NCI-H1048 (cell line): ENCODE results near the gene STAT4.

Experiments
- DNase-seq: peaks from one replicate; lab custom pipeline; 2025; lab: John Stamatoyannopoulos, UW

STAT4 gene

GRCh38 chr2:191144217-191144616 is 6.6 kb downstream of the STAT4 start:
- DNase-seq = no peak

DNA sequence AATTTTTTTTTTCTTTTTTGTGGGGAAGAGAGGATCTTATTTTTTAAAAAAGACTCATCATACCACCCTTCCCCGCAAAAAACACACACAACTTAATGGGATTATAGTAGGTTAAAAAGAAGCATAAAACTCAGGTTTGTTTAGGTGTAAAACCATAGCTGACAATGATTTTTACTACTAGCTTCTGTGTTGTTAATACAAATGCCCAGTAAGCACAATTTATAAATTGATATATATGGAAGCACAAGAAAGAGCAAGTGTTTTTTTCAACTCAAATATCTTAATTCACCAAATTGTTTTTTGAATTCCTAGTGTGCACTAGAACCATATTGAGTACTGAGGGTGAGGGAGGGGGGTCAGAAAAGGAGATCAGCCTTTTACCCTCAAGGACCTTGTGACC is 7.0 kb downstream of the STAT4 start:
- DNase-seq = no peak

GRCh38 chr2:191128911-191129304 is 21.9 kb downstream of the STAT4 start:
- DNase-seq = no peak

GRCh38 chr2:191128172-191128910 is 22.5 kb downstream of the STAT4 start:
- no peak for DNase-seq

- no peak for DNase-seq
These were observed 23.6 kb downstream of the STAT4 start for GRCh38 chr2:191127235-191127634.

GRCh38 chr2:191126386-191127085 is 24.3 kb downstream of the STAT4 start:
- no peak for DNase-seq

GRCh38 chr2:191125646-191126045 is 25.1 kb downstream of the STAT4 start:
- no peak for DNase-seq

DNA sequence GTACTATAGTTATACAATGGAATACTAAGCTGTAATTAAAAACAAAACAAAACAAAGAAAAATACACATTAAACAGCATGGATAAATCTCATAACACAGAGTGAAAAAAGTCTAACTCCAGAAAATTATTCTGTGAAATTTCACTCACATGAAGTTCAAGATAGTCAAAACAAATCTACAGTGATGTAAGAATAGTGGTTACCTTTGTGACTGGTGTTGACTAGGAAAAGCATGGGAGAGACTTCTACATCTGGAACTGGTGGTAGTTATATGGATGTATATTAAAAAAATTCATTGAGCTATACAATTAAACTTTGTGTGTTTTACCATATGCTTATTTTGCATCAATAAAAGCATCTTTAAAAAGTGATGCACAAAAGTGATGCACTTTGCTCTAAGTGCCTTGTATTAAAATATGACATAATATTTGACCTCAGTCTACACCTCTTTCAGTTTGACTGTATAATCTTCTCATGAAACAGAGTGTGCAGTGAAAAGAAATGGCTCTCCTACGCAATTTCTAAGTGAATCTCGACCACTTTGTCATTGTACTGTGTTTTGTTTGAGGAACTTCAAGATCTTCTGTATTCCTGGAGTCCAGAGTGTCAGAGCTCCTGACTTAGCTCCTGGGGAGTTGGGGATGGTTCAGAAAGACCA is 28.0 kb downstream of the STAT4 start:
- no peak for DNase-seq

GRCh38 chr2:191117341-191117740 is 33.5 kb downstream of the STAT4 start:
- DNase-seq = no peak

GRCh38 chr2:191115804-191116203 is 35.0 kb downstream of the STAT4 start:
- DNase-seq = no peak

DNA sequence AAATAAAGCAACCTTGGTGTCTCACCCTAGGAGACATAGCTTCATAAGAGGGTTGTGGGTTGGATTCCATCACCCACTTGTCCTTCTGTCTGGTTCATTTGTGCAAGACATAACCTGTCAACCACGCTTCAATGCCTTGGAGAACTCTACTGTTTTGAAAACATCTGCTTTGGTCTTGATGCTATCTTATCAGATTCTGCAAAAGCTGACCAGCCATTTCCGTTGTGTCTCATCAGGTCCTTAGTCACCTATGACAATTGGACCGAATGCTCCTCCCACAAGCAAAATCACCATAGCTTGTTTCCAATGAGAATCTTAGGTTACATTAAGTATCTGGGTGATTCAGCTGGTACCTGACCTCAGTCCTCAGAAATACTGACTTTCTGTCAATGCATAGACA is 35.4 kb downstream of the STAT4 start:
- DNase-seq = no peak

- no peak for DNase-seq
These were observed 36.3 kb downstream of the STAT4 start for GRCh38 chr2:191114403-191114886.

- no peak for DNase-seq
These were observed 37.0 kb downstream of the STAT4 start for GRCh38 chr2:191113761-191114160.

- no peak for DNase-seq
These were observed 38.3 kb downstream of the STAT4 start for GRCh38 chr2:191112448-191112901.

- no peak for DNase-seq
These were observed 40.9 kb downstream of the STAT4 start for GRCh38 chr2:191109888-191110287.

DNA sequence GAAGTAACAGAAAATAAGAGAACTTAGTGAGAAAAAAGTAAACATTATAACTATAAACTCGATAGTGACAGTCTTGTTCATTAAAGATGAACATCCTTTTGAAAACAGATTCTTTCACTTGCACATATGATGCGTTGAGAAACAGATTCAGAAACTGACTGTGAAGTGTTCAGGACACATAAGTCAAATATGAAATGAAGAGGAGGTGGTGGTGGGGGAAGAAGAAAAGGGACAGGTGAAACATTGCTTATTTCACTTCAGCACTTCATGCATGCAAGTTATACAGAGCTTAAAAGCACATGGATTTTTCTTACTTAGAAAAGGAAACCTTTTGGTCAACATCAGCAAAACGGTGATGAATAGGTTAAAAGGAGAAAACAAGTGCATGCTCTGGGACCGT is 42.5 kb downstream of the STAT4 start:
- no peak for DNase-seq

DNA sequence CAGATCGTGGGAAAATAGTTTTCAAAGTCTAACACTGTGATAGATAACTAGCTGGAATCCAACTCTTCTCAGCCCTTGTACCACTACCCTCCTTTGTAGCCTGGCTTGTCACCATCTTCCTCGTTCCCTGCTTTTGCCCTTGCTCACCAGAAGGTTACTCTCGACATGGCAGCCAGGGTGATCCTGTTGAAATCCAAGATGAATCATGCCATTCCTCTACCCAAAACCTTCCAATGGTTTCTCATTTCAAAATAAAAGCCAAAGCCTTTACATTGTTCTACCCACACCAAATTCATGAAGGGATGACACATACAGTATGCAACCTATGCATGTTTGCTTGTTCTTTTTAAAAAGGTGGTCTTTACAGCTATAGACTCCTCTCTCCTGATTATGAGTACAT is 45.7 kb downstream of the STAT4 start:
- no peak for DNase-seq

DNA sequence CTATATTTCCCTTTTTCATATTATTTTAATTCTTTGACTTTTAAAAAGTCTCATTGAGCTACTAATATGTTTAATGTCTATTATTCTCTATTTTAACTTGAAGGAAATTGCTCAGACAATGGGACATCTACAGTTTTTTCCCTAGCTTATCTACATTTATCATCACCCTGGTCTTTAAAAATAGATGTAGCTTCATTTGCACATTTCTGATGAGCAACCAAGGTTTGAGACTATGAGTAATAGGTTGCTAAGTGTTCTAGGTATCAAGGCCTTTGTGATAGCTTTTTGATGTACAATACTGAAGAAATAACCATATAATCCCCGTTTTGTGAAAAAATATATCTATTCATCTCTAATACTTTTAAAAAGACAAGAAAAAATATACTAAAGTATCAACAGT is 47.0 kb downstream of the STAT4 start:
- DNase-seq = no peak

DNA sequence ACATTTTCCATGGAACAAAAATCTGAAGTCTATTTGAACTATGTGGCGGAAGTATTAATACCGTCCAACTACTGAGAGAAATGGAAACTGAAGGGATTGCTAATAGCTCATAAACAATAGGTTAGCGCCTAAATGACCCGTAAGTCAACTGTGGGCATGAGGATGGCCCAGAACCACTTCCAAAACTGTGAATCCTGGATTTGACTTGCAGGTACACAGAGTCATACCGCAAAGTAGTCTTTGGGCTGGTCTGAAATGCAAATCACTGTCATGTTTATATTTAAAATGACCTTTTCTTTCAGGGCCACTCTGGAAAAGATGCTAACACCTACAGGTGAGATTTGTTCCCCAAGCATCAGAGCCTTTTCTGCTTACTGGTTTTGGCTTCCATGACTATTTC is 50.6 kb downstream of the STAT4 start:
- no peak for DNase-seq

DNA sequence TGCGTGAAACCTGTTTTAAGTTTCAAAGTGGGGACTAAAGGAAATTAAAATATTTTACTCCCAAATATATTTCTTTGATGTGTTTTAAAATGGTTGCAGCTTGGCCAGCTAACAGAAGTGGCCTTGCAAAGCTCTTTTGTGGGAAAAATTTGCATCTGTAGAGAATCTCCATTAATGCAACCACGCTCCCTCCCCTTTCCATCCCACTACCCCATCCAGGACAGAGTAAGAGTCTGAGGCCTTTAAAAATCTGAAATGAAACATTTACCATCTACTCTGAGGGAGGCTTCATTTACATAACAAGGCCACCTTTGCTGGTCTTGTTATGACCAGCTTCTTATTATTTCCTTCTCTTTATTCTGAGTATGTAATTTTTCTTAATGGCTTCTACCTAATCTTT is 63.5 kb downstream of the STAT4 start:
- no peak for DNase-seq

DNA sequence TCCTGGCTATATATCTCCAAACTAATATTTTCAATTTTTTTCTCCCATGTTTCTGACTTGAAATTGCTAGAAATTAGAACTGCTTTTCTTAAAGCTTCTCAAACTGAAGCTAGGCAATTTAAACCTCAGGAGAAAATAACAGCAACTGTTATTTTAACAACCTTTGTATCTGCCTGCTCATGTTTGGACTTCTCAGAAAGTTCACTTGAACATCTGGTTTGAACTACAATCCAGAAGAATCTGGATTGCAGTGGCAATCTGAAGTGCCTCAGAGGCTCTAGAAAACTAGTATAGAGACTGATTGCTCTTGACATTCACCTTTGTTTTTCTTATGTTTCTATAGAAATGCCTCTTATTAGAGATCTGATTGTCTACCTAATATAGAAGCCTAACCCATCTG is 64.1 kb downstream of the STAT4 start:
- no peak for DNase-seq

DNA sequence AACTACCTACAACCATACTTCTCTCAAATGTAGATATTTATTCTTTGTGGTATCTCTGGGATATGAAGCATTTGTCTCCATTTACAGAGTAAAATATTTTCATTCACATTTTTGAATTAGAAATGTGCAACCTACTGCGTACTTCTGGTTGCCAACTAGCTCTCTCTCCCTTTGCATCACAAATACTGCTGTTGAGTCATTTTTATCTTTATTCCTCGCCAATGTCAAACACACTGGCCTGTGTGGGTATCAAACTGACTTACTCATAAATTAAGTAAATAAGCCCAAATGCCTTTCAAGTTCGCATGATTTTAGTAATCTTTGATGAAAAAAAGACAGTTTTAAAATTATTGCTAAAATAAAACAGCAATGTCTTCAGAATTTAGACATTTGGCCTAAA is 67.3 kb downstream of the STAT4 start:
- DNase-seq = no peak

- no peak for DNase-seq
These were observed 68.5 kb downstream of the STAT4 start for GRCh38 chr2:191082321-191082720.
